NOMO-1 treated with DMSO at 0.1 percent for 48 hours (cell line): ENCODE data around the gene FBN1.

Source experiments
- DNase-seq: peaks from one replicate; lab custom pipeline; 2025; ENCODE audit not compliant: unreplicated experiment; lab: John Stamatoyannopoulos, UW

The FBN1 gene

DNA sequence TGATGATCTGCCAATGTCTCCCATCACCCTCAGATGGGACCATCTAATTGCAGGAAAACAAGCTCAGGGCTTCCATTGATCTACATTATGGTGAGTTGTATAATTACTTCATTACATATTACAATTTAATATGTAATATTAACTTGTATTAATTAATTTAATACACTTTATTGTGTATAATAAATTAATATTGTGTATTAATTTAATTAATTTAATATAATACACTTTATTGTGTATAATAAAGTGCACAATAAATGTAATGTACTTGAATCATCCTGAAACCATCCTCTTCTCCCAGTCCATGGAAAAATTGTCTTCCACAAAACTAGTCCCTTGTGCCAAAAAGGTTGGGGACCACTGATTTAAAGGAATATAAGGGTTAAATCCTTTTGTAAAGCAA lies 123.4 kb downstream of the FBN1 start:
- DNase-seq = no peak

DNA sequence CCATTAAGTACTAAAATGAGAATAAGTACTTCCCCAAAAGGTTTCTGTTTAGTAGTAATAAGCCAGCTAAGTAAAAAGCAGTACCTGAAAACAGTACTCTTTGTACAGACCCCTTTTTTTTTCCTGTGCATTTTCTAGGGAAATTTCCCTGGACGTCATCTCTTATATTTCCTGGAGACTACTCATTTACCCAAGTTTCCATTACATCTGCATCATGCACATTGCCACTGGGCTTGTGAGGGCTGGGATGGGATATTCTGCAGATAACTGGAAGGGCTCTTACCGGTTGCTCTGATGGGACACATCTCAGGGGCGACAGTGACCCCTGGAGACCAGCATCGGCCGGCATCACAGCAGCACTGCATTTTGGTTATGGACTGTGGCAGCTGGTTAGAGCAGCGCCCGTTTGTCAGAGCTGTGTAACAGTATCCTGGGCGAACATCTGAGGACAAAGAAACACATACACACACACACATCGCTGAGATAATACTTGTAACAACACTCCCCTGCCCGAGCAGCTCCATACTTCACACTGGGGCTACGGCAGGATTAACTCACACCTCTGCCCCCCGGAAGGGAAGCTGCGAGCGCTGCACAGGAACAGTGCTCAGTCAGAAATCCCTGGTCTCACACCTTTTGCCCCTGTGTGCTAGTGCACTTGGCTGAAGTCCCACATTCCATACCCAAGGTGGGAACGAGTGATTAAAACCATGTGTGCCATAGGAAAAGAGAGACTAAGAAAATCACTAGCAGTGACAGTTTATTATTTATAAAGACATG lies 124.9 kb downstream of the FBN1 start:
- no peak for DNase-seq

DNA sequence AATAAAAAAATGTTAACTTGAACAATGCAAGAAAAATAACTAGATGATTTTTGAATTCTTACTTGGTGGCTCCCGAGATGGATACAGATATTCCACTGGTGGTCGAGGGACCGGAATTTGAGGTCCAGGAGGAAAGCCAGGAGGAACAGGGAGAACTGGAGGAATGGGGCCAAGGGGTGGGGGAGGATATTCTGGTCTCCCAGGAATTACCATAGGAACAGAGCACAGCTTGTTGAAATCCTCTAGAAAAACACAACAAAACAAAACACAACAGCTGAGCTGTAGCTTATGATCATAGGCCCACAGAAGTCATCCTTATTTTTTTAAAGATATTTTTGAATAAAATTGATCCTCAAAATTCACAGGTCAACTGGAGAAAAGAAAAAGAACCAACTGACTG lies 129.4 kb downstream of the FBN1 start:
- no peak for DNase-seq

DNA sequence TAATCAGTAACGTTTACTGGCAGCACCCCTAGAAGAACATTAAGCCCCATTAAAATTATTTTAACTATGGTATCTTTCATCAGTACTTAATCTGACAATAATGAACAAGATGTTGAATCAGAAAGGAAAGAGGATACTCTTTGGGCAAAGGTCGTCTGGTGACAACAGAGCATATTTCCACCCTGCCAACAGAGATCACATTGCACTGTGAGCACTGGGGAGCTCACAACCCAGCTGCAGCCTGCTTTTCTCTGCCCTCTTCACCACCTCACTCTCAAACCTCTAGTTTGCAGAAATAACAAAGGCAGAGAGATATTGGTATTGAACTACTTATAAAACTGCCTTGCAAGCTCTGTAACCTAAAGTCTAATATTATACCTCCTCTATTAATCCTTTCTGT lies 130.0 kb downstream of the FBN1 start:
- no peak for DNase-seq

DNA sequence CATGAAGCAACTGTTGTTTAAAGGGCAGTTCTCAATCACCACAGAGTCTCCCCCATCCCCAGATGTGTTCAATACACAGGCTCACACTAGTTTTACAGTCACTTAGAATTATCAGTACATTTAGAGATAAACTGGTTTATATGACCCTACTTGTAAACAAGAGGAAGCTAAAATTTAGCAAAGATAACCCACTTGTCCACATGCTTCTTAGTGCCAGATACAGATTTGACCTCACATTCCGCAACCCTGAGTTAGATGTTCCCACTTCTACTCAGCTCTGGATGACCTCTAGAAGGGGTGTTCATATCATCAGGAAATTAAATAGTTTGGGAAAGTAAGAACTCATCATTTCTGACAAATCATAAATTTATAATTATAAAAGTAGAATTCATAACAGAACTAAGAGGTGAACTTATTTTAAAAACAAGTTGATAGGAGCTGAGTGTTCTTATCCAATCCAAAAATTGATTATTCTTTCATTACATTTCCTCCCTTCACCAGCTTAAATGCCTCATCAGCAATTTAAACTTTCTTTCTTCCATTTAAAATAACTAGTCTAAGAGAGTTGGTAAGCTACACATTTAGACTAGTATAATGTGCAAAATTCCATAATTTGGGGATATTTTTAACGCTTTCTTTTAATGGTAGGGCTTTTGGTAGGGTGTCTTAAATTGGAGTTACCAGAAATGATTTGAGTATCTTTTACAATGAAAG lies 131.2 kb downstream of the FBN1 start:
- DNase-seq = no peak

DNA sequence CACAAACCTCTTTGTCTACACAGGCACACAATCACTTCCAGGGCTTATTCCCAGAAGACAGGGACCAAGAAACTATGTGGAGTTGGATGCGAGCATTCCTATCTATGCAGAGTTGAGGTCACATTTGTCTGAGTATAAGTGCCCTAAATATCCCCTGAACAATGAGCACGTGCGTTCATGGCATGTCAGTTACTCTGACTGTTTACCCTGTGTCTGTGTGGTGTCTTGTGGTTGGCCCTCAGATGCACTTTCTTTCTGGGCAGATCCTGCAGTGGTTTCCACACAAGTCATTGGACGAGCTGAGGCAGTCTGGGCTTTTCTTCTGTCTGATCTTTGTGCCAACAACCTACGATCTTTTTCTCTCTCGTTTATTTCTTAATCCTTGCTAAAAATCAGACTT lies 134.5 kb downstream of the FBN1 start:
- no peak for DNase-seq

DNA sequence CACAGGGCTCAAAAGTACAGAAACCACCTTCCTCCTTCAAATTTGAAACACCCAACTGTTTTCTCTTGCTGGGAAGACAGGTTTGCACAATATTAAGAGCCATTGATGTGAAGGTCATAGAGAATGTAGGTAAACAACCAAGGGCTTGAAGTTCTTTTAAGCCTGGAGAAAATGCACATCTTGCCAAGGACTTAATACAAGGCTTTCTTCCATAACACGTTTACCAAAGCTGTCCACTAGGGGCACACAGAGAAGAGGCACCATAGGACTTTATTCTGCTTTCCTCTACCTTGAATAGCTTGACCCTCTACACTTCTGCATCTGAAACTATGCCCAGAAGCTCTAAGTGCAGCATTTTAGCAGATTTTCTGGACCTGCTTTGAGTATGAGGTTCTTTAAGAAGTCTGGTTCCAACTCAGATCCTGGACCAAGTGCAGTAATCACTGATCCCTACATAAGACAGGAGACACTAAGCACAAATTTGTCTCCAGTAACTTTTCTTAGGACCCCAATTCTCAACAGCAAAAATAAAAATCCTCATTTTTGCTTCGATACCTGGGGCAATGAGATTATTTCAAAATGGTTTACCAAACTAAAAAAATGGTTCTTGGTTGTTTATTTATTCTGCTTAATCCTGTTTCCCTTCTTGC lies 138.0 kb downstream of the FBN1 start:
- DNase-seq = peak; percentile 29

DNA sequence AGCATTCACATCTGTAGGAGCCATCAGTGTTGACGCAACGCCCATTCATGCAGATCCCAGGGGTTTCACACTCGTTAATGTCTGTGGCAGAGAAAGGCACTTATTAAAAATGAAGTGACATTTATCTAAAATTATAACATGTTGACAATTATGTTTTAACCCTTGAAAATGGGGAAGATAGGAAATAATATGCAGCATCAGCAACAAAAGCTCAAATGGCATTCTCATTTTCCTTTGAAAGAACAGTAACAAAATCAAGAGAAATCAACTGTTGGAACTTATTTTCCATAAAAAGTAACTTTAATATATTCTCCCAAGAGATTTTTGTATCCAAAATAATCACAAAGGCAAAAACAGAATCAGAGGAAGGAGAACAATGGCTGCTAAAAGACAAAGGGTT lies 140.4 kb downstream of the FBN1 start:
- no peak for DNase-seq

DNA sequence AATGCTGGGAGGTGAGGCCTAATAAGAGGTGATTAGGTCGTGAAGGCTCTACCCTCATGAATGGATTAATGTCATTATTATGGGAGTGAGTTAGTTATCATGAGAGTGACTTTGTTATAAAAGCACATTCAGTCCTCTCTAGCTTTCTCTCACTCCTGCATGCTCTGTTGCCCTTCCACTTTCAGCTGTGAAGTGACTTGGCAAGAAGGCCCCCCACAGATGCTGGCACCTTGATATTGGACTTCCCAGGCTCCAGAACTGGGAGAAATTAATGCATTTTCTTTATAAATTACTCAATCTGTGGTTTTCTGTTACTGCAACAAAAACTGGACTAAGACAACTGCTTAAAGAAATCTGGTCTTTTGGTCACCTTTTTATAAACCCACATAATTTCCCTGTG lies 144.3 kb downstream of the FBN1 start:
- DNase-seq = no peak

DNA sequence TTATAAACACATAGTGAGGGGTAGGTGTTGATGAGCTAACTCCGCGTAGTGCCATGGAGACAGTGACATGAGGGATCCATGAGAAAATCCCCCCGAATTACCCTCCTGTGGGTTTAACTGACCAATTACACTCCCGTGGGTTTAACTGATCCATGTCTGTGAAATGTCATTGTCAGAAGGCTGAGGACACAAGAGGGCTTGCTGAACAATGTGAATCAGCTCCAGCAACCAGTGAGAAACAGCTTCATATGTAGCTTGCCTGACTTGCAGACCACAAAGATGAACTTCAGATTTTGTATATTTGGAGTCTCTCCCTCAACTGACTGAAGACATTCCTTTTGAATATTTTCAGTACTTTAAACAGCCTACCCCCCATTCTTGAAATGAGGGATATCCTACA lies 144.9 kb downstream of the FBN1 start:
- DNase-seq = no peak

DNA sequence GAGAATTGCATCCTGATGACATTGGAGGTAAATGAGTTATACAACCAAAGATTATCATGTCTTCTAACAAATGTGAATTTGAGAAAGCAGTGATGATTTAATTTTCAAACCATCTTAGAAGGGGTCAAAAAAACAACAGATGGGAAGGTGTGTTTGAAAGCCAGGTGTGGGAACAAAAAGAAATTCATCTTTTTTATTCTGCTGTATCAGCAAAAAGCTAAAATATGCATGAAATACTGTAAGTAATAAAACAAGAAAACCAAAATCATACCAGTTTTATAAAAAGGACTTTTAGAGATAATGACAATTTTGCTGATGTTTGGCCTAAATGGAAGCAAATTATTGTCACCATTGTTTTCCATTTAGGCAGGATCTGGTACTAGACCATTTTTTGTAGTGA lies 145.5 kb downstream of the FBN1 start:
- DNase-seq = no peak

DNA sequence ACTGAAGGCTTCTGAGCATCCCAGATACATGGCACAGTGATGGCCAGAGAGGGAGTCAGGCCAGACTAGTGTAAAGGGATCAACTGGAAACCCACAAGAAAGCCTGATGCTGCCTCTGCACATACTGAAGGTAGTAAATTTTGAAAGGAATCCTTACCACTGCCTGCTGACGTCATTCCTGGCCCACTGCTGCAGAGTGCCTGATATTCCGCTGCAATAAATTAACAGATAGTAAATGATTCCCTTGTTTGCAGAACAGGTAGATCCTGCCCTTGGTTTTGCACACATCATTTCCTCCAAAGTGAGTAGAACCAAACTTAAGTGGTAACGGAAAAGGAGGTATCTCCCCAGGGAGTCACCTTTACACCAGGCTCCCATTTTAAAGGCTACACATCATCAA lies 146.7 kb downstream of the FBN1 start:
- DNase-seq = no peak

DNA sequence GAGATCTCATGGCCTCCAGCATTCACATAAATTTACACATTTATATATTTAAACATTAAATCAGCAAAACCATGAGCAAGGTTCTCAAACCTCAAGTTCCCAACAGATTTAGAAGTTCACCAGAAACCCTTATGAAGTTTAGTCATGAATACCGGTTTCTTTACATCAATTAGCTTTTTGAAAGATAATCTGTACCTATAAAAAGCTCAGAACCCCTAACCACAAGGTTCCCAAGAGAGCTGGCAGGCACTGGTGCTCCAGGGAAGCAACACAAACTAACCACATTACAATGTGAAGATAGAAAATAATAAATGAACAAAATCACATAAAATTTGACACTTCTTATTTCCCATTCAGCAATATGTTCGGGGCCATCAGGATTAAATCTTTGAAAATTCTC lies 150.9 kb downstream of the FBN1 start:
- DNase-seq = no peak

DNA sequence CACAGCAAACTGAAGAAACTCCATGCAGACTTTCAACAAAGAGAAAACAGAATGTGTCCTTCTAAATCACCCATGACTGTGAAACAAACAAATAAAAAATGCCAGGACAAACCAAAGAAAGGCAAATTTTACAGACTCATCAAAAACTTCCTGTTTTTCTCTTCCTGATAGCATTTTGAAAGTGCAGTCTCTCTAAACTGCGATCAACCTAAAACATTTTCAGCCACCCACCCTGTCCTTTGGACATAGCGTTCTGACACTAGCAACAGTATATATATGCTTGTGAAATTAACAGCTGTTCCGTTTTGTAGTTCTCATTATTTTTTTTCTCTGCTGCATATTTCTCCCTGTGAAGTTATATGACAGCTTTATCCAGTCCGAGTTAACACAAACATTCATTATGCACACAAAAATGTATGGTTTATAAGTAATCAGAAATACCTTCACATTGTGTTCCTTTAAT lies 151.7 kb downstream of the FBN1 start:
- DNase-seq = peak; percentile 4

DNA sequence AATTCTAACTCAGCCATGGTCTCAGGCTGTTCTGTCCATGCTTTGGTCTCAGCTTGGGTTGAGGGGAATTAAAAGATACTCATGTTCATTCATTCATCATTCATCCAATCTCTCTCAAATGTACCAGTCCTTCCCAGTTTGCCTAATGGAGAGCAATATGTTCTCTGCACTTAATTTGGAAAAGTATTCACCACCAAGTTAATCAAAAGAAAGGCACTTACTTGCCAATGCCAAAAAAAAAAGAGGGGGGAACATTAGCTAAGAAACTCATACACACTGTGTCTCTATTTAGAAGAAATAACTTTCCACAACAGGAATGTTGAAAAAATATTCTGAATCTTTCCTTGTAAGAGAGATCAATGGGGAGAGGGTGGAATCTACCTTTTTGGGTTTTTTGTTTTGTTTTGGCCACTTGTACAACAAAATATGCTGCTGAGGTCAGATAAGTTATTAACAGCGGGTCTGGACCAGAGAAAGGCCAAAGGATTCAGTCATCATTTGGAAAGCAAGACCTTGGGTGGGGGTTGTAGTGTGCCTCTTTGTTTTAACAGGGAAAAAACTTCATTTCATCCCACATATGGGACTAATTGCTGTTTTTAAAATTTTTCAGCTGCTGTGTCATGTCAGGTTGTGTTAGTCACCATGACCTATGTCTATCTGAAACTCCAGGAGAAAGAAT lies 152.3 kb downstream of the FBN1 start:
- DNase-seq = no peak

DNA sequence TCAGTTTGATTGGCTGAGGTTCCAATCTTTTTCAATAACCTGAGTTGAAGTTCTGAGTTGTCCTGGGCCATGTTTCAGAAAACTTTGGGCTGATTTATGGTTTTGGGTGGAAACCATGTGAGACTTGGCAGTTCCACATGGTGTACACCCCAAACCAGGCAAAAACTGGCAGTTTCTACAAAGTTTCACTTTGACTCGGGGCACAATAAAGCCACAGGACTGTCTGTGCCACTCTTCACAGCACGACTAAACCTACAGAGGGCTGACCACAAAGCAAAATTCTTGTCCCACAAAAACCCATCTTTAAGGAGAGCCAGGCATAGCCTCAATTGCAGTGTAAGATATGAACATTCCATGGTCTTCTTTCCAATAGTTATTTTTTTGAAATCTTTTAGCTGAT lies 159.3 kb downstream of the FBN1 start:
- no peak for DNase-seq

DNA sequence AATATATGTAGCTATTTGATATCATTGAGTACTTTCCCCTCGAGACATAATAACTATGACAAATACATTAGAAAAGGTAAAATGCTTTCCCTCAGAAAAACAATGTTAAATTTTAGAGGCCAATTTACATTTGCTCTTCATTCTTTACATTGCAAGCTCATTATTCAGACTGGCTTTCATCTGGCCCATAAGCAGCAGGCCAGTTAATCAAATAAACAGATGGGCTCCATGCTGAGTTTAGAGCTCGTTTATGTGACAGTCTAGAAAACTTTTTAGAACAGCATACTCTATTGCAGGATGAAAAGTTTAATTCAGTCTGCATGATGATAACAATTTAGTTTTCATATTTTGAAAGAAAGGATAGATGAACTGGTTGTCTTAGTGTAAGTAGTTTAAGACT lies 163.7 kb downstream of the FBN1 start:
- no peak for DNase-seq

DNA sequence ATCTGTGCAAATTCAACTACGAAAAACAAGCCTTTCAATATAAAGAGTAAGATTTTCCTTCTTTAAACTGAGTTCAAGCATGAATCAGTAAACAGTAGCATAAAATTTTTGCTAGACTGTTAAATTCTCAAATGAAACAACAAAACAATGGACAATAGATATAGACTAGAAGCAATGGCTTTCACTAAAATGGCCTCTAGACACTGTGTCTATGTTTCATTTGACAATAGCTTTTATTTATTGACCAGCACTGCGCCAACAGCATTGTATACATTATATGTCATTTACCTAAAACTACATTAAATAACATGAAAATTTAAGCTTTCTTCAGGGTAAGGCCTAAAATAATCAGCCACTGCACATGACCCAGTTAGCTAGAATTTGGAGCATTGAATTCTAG lies 165.8 kb downstream of the FBN1 start:
- DNase-seq = no peak

DNA sequence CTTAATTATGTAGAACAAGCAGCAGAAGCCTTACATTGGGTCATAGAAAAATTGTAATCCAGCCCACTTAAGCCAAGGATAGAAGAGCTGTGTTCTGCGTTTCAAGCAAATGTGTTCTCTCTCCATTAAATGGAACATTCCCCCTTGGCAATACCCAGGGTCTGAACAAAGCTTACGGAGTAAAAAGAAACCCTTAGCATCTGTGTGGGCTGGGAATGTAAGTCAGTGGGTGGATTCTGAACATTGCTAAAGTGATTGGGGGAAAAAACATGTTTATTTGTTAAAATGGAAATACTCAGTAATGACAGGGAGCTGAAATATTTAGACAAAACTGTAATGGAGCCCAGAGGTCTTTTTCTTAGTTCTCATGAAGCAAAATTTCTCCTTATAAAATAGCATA lies 166.9 kb downstream of the FBN1 start:
- no peak for DNase-seq

DNA sequence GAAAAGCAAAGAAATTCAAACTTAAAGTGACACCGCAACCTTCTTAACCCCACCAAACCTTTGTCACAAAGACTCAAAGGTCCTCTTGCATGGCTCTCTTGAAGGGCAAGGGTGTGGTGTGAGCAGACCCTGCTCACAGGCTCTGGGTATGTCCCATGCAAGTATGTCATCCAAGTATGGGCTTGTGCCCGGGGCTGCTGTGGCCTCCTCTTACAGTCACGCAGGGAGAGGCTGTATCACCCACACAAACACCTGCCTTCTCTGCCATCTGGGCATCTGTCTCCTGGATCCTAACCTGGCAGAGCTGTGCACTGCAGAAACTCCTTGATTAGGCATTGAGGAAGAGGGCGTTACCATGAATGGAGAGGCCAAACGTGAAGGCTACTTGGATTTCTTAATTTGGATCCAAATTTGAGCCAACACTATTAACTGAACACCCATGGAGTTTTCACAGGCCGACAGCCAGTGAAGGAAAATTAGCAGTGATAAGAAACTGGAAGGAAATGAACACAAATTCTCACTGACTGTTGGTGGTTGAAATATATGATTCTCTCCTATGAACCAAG lies 167.6 kb downstream of the FBN1 start:
- DNase-seq = no peak
